NB4 (cell line): ENCODE measurements around the gene RFTN1.

Experiments
- CTCF ChIP-seq: IDR thresholded peaks from one replicate; pipeline ENCODE4 v1.5.1; 2012; ENCODE audit warnings: low read depth, low read length
- MAX ChIP-seq: IDR thresholded peaks from 2 replicates; pipeline ENCODE4 v1.6.1; 2011; ENCODE audit warnings: low read depth, low read length
- MYC ChIP-seq: IDR thresholded peaks from 2 replicates; pipeline ENCODE4 v1.6.1; 2011; ENCODE audit warnings: low read depth, low read length
- POLR2A ChIP-seq: IDR thresholded peaks from 2 replicates; pipeline ENCODE4 v1.6.1; 2011; ENCODE audit warnings: mild to moderate bottlenecking; ENCODE audit not compliant: insufficient read length; ENCODE audit errors: extremely low read depth

GRCh38 chr3:16508591-16508995 lies 4.9 kb downstream of the RFTN1 start:
- TF ChIP-seq CTCF (no peak), MYC (no peak), POLR2A (no peak), MAX (no peak)
